Cerebellar nuclear complex (tissue), 1 donor: ENCODE data around the gene TRMT44.
"Not testable (repeated sequence)": the region's sequence is repeated elsewhere in the genome, so short reads cannot be mapped to it uniquely, and the experiment has no call there.

ENCODE experiments used
- DNase-seq, 2 experiments: peaks; one replicate each; lab custom pipeline; 2025; lab: John Stamatoyannopoulos, UW

The TRMT44 gene

GRCh38 chr4:8440492-8441311 lies at the start of gene TRMT44, which contains the start of gene ACOX3:
Gene TRMT44 (plus strand): TSS chr4:8440777. CDS start chr4:8440823, 46 bp downstream.
Gene ACOX3 (minus strand): TSS chr4:8440723. CDS start chr4:8416521, 24,202 bp downstream.
- peak; percentile 51 to 75 for DNase-seq

GRCh38 chr4:8391071-8391470 lies 49.5 kb upstream of the TRMT44 start:
- no peak for DNase-seq

GRCh38 chr4:8391972-8392371 lies 48.6 kb upstream of the TRMT44 start:
- DNase-seq = no peak

GRCh38 chr4:8392591-8393190 lies 47.9 kb upstream of the TRMT44 start:
- DNase-seq = no peak

- DNase-seq = no peak
Observed at GRCh38 chr4:8393593-8394038, 47.0 kb upstream of the TRMT44 start.

- no peak for DNase-seq
Observed at GRCh38 chr4:8394061-8394519, 46.5 kb upstream of the TRMT44 start.

GRCh38 chr4:8394806-8395205 lies 45.8 kb upstream of the TRMT44 start:
- no peak for DNase-seq

GRCh38 chr4:8395504-8396296 lies 44.9 kb upstream of the TRMT44 start:
- no peak for DNase-seq

GRCh38 chr4:8396762-8397406 lies 43.7 kb upstream of the TRMT44 start:
- DNase-seq = no peak

- no peak for DNase-seq
Observed at GRCh38 chr4:8398347-8398746, 42.2 kb upstream of the TRMT44 start.

- no peak for DNase-seq
Observed at GRCh38 chr4:8399298-8399697, 41.3 kb upstream of the TRMT44 start.

GRCh38 chr4:8400632-8401325 lies 39.8 kb upstream of the TRMT44 start:
- no peak for DNase-seq

- no peak for DNase-seq
Observed at GRCh38 chr4:8401665-8402064, 38.9 kb upstream of the TRMT44 start.

GRCh38 chr4:8402181-8402597 lies 38.4 kb upstream of the TRMT44 start:
- no peak for DNase-seq

- DNase-seq = no peak
Observed at GRCh38 chr4:8402640-8403039, 37.9 kb upstream of the TRMT44 start.

- no peak for DNase-seq
Observed at GRCh38 chr4:8403173-8403753, 37.3 kb upstream of the TRMT44 start.

GRCh38 chr4:8403976-8404375 lies 36.6 kb upstream of the TRMT44 start:
- DNase-seq = no peak

GRCh38 chr4:8404791-8405515 lies 35.6 kb upstream of the TRMT44 start:
- DNase-seq = no peak

GRCh38 chr4:8405516-8405875 lies 35.1 kb upstream of the TRMT44 start:
- no peak for DNase-seq

GRCh38 chr4:8406887-8407286 lies 33.7 kb upstream of the TRMT44 start:
- DNase-seq = not testable (repeated sequence)
